CD4-positive, alpha-beta memory T cell (primary cell): ENCODE data around the gene SPAG9. TPM values are rescaled to one million over a fixed set of nuclear protein-coding genes. Genes with fewer than 3 reads are reported as not detected.

ENCODE experiments used
- CTCF ChIA-PET: fragments of 350-600 bp; sonication (Branson Sonifier 250); formaldehyde crosslinking; loops from one replicate; lab custom pipeline; 2021; ENCODE audit warnings: inconsistent platforms; ENCODE audit not compliant: partially characterized antibody; lab: Charles Lee
- POLR2A ChIA-PET: fragments of 350-600 bp; sonication (Branson Sonifier 250); formaldehyde crosslinking; loops from one replicate; lab custom pipeline; 2021; ENCODE audit not compliant: partially characterized antibody; lab: Charles Lee
- DNase-seq, 5 donors: peaks; one replicate each; pipeline versions ENCODE4 v3.0.0 to v3.0.0-alpha.2; 2020 to 2022; ENCODE audit warnings: mixed read lengths in 1 of 5
- H3K27ac ChIP-seq: one replicate; pipeline ENCODE4 v1.7.0; 2013; ENCODE audit warnings: low read depth, low read length
- H3K27me3 ChIP-seq: 2 replicates; pipeline ENCODE4 v1.7.0; 2013; ENCODE audit warnings: mild to moderate bottlenecking, low read length, moderate library complexity; ENCODE audit not compliant: insufficient read depth
- H3K36me3 ChIP-seq: 2 replicates; pipeline ENCODE4 v1.7.0; 2013; ENCODE audit warnings: mild to moderate bottlenecking, low read length, moderate library complexity; ENCODE audit not compliant: insufficient read depth
- H3K4me1 ChIP-seq: 2 replicates; pipeline ENCODE4 v1.7.0; 2013; ENCODE audit warnings: mild to moderate bottlenecking, low read length, moderate library complexity; ENCODE audit not compliant: insufficient read depth
- H3K4me3 ChIP-seq, 2 donors: one replicate each; pipeline ENCODE4 v1.7.0; 2013; ENCODE audit warnings: low read length in 2 of 2, mild to moderate bottlenecking in 1 of 2
- H3K9me3 ChIP-seq, 2 donors: one replicate each; pipeline ENCODE4 v1.7.0; 2013; ENCODE audit warnings: low read length in 2 of 2, control low read depth in 1 of 2; ENCODE audit not compliant: control insufficient read depth in 1 of 2
- H3K27ac Mint-ChIP-seq, 7 donors: one replicate each; pipeline ENCODE4 v1.8.0; 2020 to 2021; ENCODE audit warnings: mixed read lengths in 7 of 7, mild to moderate bottlenecking in 6 of 7, inconsistent platforms in 3 of 7, moderate library complexity in 3 of 7
- H3K27me3 Mint-ChIP-seq, 2 donors: one replicate each; pipeline ENCODE4 v1.8.0; 2020 to 2021; ENCODE audit warnings: mixed read lengths in 2 of 2
- H3K36me3 Mint-ChIP-seq, 2 donors: one replicate each; pipeline ENCODE4 v1.8.0; 2020 to 2021; ENCODE audit warnings: mixed read lengths in 2 of 2, inconsistent platforms in 1 of 2, mild to moderate bottlenecking in 1 of 2
- H3K4me1 Mint-ChIP-seq, 4 donors: one replicate each; pipeline ENCODE4 v1.8.0; 2020 to 2021; ENCODE audit warnings: mixed read lengths in 4 of 4, mild to moderate bottlenecking in 1 of 4
- H3K4me3 Mint-ChIP-seq, 8 donors: one replicate each; pipeline ENCODE4 v1.8.0; 2020 to 2021; ENCODE audit warnings: mixed read lengths in 8 of 8, mild to moderate bottlenecking in 7 of 8, moderate library complexity in 6 of 8, inconsistent platforms in 3 of 8
- H3K9me3 Mint-ChIP-seq, 8 donors: one replicate each; pipeline ENCODE4 v1.8.0; 2020 to 2021; ENCODE audit warnings: mixed read lengths in 8 of 8, mild to moderate bottlenecking in 5 of 8, inconsistent platforms in 3 of 8, moderate library complexity in 1 of 8
- intact Hi-C: fragments of 100-400 bp; cut with micrococcal nuclease; formaldehyde crosslinking; loops from one replicate; pipeline ENCODE4 v1.15.1; 2023
- polyA plus RNA-seq, 2 donors: library from polyadenylated mRNA; unstranded; fragments of 300-500 nt; fragmentation: Illumina TruSeq; gene quantifications; one replicate each; pipeline ENCODE4 v1.2.3, GENCODE V29; 2021
- total RNA-seq, 2 experiments: library from RNA; stranded (reverse); gene quantifications; one replicate each; pipeline ENCODE4 v1.2.3, GENCODE V29; 2021

SPAG9 gene, protein sequence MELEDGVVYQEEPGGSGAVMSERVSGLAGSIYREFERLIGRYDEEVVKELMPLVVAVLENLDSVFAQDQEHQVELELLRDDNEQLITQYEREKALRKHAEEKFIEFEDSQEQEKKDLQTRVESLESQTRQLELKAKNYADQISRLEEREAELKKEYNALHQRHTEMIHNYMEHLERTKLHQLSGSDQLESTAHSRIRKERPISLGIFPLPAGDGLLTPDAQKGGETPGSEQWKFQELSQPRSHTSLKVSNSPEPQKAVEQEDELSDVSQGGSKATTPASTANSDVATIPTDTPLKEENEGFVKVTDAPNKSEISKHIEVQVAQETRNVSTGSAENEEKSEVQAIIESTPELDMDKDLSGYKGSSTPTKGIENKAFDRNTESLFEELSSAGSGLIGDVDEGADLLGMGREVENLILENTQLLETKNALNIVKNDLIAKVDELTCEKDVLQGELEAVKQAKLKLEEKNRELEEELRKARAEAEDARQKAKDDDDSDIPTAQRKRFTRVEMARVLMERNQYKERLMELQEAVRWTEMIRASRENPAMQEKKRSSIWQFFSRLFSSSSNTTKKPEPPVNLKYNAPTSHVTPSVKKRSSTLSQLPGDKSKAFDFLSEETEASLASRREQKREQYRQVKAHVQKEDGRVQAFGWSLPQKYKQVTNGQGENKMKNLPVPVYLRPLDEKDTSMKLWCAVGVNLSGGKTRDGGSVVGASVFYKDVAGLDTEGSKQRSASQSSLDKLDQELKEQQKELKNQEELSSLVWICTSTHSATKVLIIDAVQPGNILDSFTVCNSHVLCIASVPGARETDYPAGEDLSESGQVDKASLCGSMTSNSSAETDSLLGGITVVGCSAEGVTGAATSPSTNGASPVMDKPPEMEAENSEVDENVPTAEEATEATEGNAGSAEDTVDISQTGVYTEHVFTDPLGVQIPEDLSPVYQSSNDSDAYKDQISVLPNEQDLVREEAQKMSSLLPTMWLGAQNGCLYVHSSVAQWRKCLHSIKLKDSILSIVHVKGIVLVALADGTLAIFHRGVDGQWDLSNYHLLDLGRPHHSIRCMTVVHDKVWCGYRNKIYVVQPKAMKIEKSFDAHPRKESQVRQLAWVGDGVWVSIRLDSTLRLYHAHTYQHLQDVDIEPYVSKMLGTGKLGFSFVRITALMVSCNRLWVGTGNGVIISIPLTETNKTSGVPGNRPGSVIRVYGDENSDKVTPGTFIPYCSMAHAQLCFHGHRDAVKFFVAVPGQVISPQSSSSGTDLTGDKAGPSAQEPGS (N-terminal part only)
- total RNA-seq: 10 to 100 TPM; 62.0 to 62.3 TPM
- 10 to 100 TPM in 1 of 2 donors, 1 to 10 TPM in 1; 3.2 to 10.0 TPM for polyA plus RNA-seq

DNA sequence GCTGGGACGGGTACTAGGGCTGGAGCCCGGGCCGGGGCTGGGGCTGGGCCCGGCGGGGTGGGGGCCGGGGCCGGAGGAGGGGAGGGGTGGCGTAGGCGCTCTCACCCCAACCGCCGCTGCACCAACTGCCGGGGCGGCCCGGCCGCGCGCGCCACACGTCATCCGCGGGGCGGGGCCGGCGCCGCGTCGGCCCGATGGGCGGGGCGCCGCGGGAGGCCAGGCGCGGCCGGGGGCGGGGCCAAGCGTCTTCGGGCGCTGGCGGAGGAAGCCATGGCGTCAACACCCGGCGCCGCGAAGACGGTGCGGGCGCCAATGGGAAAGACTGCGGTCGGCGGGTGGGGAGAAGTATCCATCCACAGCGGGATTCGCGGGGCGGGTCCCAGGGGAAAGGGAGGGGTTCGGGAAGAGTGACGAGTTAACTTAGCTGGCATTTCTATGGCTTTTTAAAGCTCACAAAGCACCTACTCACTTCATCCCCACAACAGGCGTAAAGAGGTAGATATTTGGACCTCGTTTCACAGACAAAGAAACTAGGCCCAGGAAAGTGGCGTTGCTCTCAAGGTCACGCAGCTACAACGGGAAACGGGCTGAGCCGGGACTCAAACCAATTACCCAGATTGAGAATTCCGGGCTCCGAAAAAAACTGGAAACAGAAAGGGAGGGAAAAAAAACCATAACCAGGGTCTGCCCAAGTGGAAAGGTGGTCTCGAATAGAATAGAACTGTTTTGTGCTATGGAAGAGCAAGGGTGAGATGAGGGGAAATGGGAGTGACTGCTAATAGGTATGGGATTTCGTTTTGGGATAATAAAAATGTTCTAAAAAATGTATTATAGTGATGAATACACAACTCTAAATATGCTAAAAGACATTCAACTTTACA is at the start of gene SPAG9:
TSS of gene SPAG9 (minus strand) at position 130 of the 881 bp plus-strand sequence. CDS start 212 bp downstream, outside the sequence.
- Histone ChIP-seq H3K36me3 (no peaks in the 10 kb centered on the region), H3K9me3 (no peaks in the 10 kb centered on the region), H3K27ac (peak within 1 kb of the TSS; percentile 96), H3K27me3 (no peaks in the 10 kb centered on the region), H3K4me3 (peak within 1 kb of the TSS; percentile 90 to 91), H3K4me1 (peaks cover 50% of the 10 kb centered on the region)
- Mint-ChIP-seq H3K27ac (peak within 1 kb of the TSS; percentile 97 to 100 (median 100)), H3K36me3 (peaks cover 0 to 15% of the 10 kb centered on the region in 2 donors), H3K9me3 (no peaks in the 10 kb centered on the region), H3K4me1 (peaks cover 27 to 63% (median 41%) of the 10 kb centered on the region in 4 donors), H3K27me3 (no peaks in the 10 kb centered on the region), H3K4me3 (peak within 1 kb of the TSS; percentile 95 to 99 (median 98))
- peak; percentile 90 to 94 (median 91) for DNase-seq
- ChIA-PET CTCF (interaction anchor here (1.1 to 3.0 kb wide), 6 partner anchors 32 to 268 kb away, joined by 3 to 20 read pairs (median 4); partner anchors contain the start of gene NME1), POLR2A (interaction anchor here (0.7 to 3.5 kb wide), 24 partner anchors 8 to 261 kb away, joined by 3 to 47 read pairs (median 5); partner anchors contain the start of genes NME1, NME2, TOB1 and UTP18)
- intact Hi-C loops: loop anchor here (1.0 to 2.0 kb wide), 3 partner anchors 32 to 254 kb away; partner anchors contain the start of genes MBTD1, NME1, TOB1 and UTP18

DNA sequence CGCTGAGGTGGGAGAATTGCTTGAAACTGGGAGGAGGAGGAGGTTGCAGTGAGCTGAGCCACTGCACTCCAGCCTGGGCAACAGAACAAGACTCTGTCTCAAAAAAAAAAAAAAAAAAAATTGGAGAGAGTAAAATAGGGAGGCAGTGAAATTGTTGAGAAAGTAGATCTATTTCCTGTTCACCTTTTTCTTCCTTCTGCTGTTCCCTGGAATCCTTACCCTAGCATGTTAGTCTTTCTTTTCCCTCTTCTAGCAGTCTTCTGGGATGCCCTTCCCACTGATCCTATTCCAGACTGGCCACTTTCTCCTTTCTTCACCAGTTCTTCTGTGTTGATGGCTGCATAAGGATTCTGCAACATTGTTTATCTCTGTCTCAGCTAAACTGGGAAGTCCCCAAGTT is 48.7 kb upstream of the SPAG9 start:
- Histone ChIP-seq H3K36me3 (peaks cover 18% of the 10 kb centered on the region), H3K9me3 (no peaks in the 10 kb centered on the region), H3K27ac (no peak overlapping the region), H3K4me1 (peaks cover 14% of the 10 kb centered on the region), H3K27me3 (no peaks in the 10 kb centered on the region), H3K4me3 (no peak overlapping the region)
- H3K27ac Mint-ChIP-seq: peak overlapping the region in 2 of 7 donors; percentile 38 to 66
- H3K36me3 Mint-ChIP-seq: peaks cover 15 to 50% of the 10 kb centered on the region in 2 donors
- no peaks in the 10 kb centered on the region for H3K27me3 Mint-ChIP-seq
- ChIA-PET CTCF (interaction anchor here (0.6 to 2.1 kb wide), 2 partner anchors 16 to 21 kb away, joined by 3 to 6 read pairs; partner anchors contain the start of gene NME1), POLR2A (no interaction called here)
- H3K4me3 Mint-ChIP-seq: peak overlapping the region in 3 of 8 donors; percentile 29 to 66 (median 43)
- H3K4me1 Mint-ChIP-seq: peaks cover 15 to 34% (median 23%) of the 10 kb centered on the region in 4 donors
- peaks cover 0 to 2% (median 0%) of the 10 kb centered on the region in 8 donors for H3K9me3 Mint-ChIP-seq
- intact Hi-C loops: loop anchor here (5.0 kb wide), 1 partner anchor 167 kb away; no protein-coding TSS in a partner anchor
- no peak for DNase-seq

DNA sequence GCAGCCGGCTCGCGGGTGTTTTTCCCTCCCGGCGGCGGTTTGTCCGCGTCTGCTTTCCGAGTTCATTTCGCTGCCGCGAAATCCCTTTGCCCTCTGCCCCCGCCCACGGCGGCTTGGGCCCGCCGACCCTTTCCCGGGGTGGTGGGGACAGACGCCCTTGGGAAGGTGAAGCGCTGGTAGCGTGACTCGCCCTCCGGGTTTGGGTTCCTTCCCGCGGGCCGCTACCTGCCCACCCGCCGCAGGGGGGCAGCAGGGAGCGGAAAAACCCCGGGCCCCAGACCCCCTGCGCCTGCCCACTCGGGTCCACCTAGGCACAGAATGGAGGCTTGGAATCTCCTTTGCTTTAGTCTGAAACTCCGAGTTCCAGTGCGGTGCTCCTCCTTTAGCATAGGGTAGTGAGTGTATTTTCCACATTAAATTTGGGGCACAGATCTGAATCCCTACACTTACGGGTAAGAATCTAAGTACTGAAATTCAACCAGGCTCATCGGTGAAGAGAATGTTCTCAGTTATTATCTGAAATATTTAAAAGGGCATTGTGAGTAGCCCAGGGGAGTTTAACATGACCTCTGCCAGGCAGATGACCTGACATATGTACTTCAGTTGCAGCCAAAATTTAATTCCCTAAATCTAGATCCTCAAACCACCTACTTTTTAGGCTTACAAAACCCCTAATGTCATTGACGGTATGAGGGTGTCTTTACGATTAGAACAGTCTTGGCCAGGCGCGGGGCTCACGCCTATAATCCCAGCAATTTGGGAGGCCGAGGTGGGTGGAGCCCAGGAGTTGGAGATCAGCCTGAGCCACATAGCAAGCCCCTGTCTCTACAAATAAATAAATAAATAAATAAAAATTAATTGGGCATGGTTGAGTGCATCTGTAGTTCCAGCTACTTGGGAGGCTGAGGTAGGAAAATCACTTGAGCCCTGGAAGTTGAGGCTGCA is 46.6 kb upstream of the SPAG9 start:
- intact Hi-C loops: loop anchor here (1.0 to 5.0 kb wide), 3 partner anchors 14 to 165 kb away; partner anchors contain the start of genes MBTD1, NME1 and UTP18
- Histone ChIP-seq H3K36me3 (peaks cover 17% of the 10 kb centered on the region), H3K4me1 (peaks cover 14% of the 10 kb centered on the region), H3K27me3 (no peaks in the 10 kb centered on the region), H3K9me3 (no peaks in the 10 kb centered on the region), H3K27ac (peak overlapping the region; percentile 61), H3K4me3 (peak overlapping the region; percentile 24 to 79)
- Mint-ChIP-seq H3K9me3 (peaks cover 0 to 2% (median 0%) of the 10 kb centered on the region in 8 donors), H3K4me1 (peaks cover 15 to 34% (median 23%) of the 10 kb centered on the region in 4 donors), H3K27ac (peak overlapping the region; percentile 63 to 92 (median 87)), H3K27me3 (no peaks in the 10 kb centered on the region), H3K4me3 (peak overlapping the region; percentile 73 to 84 (median 79)), H3K36me3 (peaks cover 15 to 45% of the 10 kb centered on the region in 2 donors)
- CTCF ChIA-PET: interaction anchor here (1.2 kb wide), 1 partner anchor 14 kb away, joined by 4 read pairs; the partner anchor contains the start of gene NME1
- POLR2A ChIA-PET: interaction anchor here (1.0 to 2.8 kb wide), 4 partner anchors 12 to 94 kb away, joined by 3 to 56 read pairs (median 4); partner anchors contain the start of genes NME1 and UTP18
- peak; percentile 52 to 66 (median 55) for DNase-seq

DNA sequence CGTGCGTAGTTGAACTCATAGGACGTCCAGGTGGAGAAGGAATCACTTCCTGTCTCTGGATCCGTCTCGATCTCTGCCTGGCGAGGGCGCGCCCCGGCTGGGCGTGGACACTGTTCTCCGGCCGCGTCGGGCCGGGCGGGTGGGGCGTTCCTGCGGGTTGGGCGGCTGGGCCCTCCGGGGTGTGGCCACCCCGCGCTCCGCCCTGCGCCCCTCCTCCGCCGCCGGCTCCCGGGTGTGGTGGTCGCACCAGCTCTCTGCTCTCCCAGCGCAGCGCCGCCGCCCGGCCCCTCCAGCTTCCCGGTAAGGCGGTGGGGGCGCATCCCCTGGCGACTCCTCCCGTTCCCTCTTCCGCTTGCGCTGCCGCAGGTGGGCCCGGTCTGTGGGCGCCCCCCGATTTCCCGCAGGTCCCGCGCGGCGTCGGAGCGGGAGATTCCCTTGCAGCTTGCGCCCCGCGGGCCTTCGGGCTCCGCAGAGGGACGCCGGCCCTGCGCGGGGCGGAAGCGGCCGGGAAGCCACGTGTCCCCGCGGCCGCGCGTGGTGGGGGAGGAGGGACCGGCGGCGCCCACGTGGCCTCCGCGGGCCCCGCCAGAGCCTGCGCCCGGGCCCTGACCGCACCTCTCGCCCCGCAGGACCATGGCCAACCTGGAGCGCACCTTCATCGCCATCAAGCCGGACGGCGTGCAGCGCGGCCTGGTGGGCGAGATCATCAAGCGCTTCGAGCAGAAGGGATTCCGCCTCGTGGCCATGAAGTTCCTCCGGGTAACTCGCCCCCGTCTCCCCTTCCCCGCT is 45.7 kb upstream of the SPAG9 start, which contains the start of gene NME2:
TSS of gene NME2 (plus strand) at position 214 of the 789 bp plus-strand sequence. CDS start at position 634, 420 bp downstream.
- peak within 1 kb of the TSS; percentile 61 for H3K27ac ChIP-seq
- H3K4me1 ChIP-seq: peaks cover 14% of the 10 kb centered on the region
- POLR2A ChIA-PET: interaction anchor here (0.6 to 2.8 kb wide), 11 partner anchors 10 to 447 kb away, joined by 3 to 56 read pairs (median 5); partner anchors contain the start of genes LUC7L3, MBTD1, NME1 and SPAG9
- Mint-ChIP-seq H3K4me1 (peaks cover 15 to 34% (median 23%) of the 10 kb centered on the region in 4 donors), H3K27ac (peak within 1 kb of the TSS; percentile 94 to 99 (median 98)), H3K36me3 (peaks cover 23 to 49% of the 10 kb centered on the region in 2 donors), H3K9me3 (peaks cover 0 to 2% (median 0%) of the 10 kb centered on the region in 8 donors), H3K4me3 (peak within 1 kb of the TSS; percentile 89 to 99 (median 97)), H3K27me3 (no peaks in the 10 kb centered on the region)
- H3K9me3 ChIP-seq: no peaks in the 10 kb centered on the region
- peak; percentile 51 to 69 (median 59) for DNase-seq
- no peaks in the 10 kb centered on the region for H3K27me3 ChIP-seq
- intact Hi-C loops: loop anchor here (1.0 to 5.0 kb wide), 3 partner anchors 13 to 164 kb away; partner anchors contain the start of genes MBTD1, NME1 and UTP18
- CTCF ChIA-PET: interaction anchor here (0.9 to 2.1 kb wide), 2 partner anchors 11 to 164 kb away, joined by 4 to 11 read pairs; no protein-coding TSS in a partner anchor
- H3K4me3 ChIP-seq: peak within 1 kb of the TSS; percentile 29 to 79
- peaks cover 18% of the 10 kb centered on the region for H3K36me3 ChIP-seq
